ENCODE results near the gene ADGRV1. TPM values are rescaled to one million over a fixed set of nuclear protein-coding genes. Genes with fewer than 3 reads are reported as not detected.
"Not testable (repeated sequence)": the region's sequence is repeated elsewhere in the genome, so short reads cannot be mapped to it uniquely, and the experiment has no call there.

Gene ADGRV1
- total RNA-seq, 2 donors from 2014 or later, result 97.6 to 117 TPM

DNA sequence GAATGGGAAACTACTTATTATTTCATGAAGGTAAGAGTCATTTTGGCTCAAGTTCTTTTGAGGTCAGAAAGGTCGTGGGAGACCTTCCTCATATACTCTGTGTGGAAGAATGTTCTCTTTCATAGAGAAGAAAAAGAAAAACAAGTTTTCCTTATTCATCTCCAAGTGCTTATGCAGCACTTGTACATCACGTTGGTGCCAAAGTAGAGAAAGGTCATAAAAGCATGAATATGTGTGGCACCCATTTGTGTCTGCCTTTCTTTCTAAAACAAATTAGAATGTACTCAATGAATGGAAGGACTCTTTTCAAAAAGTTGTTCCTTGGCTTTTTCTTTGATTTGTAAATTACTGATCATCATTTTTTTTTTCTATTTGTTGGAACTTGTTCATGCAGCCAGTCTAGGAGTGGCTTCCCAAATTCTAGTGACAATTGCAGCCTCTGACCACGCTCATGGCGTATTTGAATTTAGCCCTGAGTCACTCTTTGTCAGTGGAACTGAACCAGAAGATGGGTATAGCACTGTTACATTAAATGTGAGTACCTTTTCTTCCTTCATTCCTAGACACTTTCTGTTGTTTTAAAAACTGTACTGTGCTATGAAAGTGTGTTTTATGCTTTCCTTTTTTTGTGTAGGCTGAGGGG lies 122.4 kb downstream of the ADGRV1 start:
- TF ChIP-seq, protein P1, sequence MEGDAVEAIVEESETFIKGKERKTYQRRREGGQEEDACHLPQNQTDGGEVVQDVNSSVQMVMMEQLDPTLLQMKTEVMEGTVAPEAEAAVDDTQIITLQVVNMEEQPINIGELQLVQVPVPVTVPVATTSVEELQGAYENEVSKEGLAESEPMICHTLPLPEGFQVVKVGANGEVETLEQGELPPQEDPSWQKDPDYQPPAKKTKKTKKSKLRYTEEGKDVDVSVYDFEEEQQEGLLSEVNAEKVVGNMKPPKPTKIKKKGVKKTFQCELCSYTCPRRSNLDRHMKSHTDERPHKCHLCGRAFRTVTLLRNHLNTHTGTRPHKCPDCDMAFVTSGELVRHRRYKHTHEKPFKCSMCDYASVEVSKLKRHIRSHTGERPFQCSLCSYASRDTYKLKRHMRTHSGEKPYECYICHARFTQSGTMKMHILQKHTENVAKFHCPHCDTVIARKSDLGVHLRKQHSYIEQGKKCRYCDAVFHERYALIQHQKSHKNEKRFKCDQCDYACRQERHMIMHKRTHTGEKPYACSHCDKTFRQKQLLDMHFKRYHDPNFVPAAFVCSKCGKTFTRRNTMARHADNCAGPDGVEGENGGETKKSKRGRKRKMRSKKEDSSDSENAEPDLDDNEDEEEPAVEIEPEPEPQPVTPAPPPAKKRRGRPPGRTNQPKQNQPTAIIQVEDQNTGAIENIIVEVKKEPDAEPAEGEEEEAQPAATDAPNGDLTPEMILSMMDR (conservative IDR thresholded peaks at IDR 0.05), result no peak
- Mint-ChIP-seq H3K4me1 (no peaks in the 10 kb centered on the region), H3K4me3 (no peak overlapping the region), H3K27ac (no peak overlapping the region), H3K27me3 (ENCODE audit: insufficient read depth) (no peaks in the 10 kb centered on the region), H3K36me3 (ENCODE audit: low read depth) (peaks cover 46% of the 10 kb centered on the region), H3K9me3 (peaks cover 5% of the 10 kb centered on the region)
- Histone ChIP-seq H3K4me3 (ENCODE audit: low read length) (no peak overlapping the region), H3K36me3 (ENCODE audit: control insufficient read depth, insufficient read depth, low read length) (peaks cover 18% of the 10 kb centered on the region), H3K27me3 (ENCODE audit: control insufficient read depth, insufficient read depth, low read length, poor library complexity, severe bottlenecking) (no peaks in the 10 kb centered on the region), H3K4me1 (ENCODE audit: control insufficient read depth, insufficient read depth, low read length) (no peaks in the 10 kb centered on the region), H3K27ac (ENCODE audit: low read depth, low read length) (peak overlapping the region; percentile 10), H3K9me3 (ENCODE audit: control insufficient read depth, low read length) (no peaks in the 10 kb centered on the region), H3K9ac (ENCODE audit: extremely low read depth, low read length, poor library complexity, severe bottlenecking) (no peak overlapping the region)
- DNase-seq, result no peak
- 91 to 94% methylated on average over 3 to 4 of the region's 4 CpGs for whole genome bisulfite sequencing, 2 experiments (ENCODE audit: insufficient coverage in 1 of 2, insufficient read length in 1 of 2)

DNA sequence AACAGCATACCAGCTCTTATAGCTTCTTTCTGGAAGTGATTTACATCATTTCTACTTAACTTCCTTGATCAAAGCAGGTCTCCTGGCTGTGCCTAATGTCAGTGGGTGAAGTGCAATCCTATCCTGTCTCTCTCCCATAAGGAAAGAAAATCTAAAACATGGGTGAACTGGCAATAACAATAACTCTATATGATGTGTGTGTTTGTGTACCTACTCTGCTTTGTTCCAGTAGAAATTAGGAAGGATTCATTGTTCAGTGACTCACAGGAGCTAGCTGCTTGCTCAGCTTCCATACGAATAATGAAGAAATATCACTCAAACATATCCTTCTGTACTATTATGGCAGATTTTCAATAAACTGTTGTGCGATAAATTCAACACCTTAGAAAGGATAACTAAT lies 123.7 kb downstream of the ADGRV1 start:
- Mint-ChIP-seq H3K27ac (no peak overlapping the region), H3K36me3 (ENCODE audit: low read depth) (peaks cover 51% of the 10 kb centered on the region), H3K4me1 (no peaks in the 10 kb centered on the region), H3K27me3 (ENCODE audit: insufficient read depth) (no peaks in the 10 kb centered on the region), H3K4me3 (no peak overlapping the region), H3K9me3 (peaks cover 8% of the 10 kb centered on the region)
- H3K27me3 ChIP-seq (ENCODE audit: control insufficient read depth, insufficient read depth, low read length, poor library complexity, severe bottlenecking), result no peaks in the 10 kb centered on the region
- H3K4me1 ChIP-seq (ENCODE audit: control insufficient read depth, insufficient read depth, low read length), result no peaks in the 10 kb centered on the region
- TF ChIP-seq, protein P1 (conservative IDR thresholded peaks at IDR 0.05), result no peak
- no peak overlapping the region for H3K27ac ChIP-seq (ENCODE audit: low read depth, low read length)
- no peaks in the 10 kb centered on the region for H3K9me3 ChIP-seq (ENCODE audit: control insufficient read depth, low read length)
- no peak overlapping the region for H3K4me3 ChIP-seq (ENCODE audit: low read length)
- no peak overlapping the region for H3K9ac ChIP-seq (ENCODE audit: extremely low read depth, low read length, poor library complexity, severe bottlenecking)
- WGBS, 2 experiments (ENCODE audit: insufficient coverage in 1 of 2, insufficient read length in 1 of 2), result 94% methylated on average over 2 of the region's 2 CpGs; no CpG with 5 or more reads in 1 of the 2 experiments
- H3K36me3 ChIP-seq (ENCODE audit: control insufficient read depth, insufficient read depth, low read length), result peaks cover 18% of the 10 kb centered on the region
- DNase-seq, result no peak

DNA sequence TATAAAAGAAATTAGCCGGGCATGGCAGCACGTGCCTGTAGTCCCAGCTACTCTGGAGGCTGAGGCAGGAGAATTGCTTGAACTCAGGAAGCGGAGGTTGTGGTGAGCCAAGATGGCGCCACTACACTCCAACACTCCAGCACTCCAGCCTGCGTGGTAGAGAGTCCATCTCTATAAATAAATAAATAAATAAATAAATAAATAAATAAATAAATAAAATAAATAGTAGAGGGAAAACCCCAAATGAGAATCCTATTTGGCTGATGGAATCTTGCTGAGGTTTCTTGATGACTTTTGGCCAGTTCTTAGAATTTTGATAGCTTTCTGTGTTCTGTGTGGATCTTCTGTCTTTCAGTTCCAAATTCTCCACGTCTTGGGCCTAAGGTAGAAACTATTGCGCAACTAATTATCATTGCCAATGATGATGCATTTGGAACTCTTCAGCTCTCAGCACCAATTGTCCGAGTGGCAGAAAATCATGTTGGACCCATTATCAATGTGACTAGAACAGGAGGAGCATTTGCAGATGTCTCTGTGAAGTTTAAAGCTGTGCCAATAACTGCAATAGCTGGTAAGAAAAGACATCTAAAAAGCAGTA lies 126.9 kb downstream of the ADGRV1 start:
- no peak overlapping the region for H3K27ac Mint-ChIP-seq
- TF ChIP-seq, protein P1 (conservative IDR thresholded peaks at IDR 0.05), result no peak
- H3K4me3 Mint-ChIP-seq, result no peak overlapping the region
- DNase-seq, result no peak
- H3K4me1 ChIP-seq (ENCODE audit: control insufficient read depth, insufficient read depth, low read length), result no peaks in the 10 kb centered on the region
- H3K4me1 Mint-ChIP-seq, result no peaks in the 10 kb centered on the region
- H3K9ac ChIP-seq (ENCODE audit: extremely low read depth, low read length, poor library complexity, severe bottlenecking), result no peak overlapping the region
- no peak overlapping the region for H3K27ac ChIP-seq (ENCODE audit: low read depth, low read length)
- H3K27me3 Mint-ChIP-seq (ENCODE audit: insufficient read depth), result no peaks in the 10 kb centered on the region
- H3K36me3 Mint-ChIP-seq (ENCODE audit: low read depth), result peaks cover 57% of the 10 kb centered on the region
- WGBS, 2 experiments (ENCODE audit: insufficient coverage in 1 of 2, insufficient read length in 1 of 2), result 95 to 97% methylated on average over 3 to 6 of the region's 8 CpGs
- peaks cover 12% of the 10 kb centered on the region for H3K9me3 Mint-ChIP-seq
- H3K36me3 ChIP-seq (ENCODE audit: control insufficient read depth, insufficient read depth, low read length), result peaks cover 21% of the 10 kb centered on the region
- H3K9me3 ChIP-seq (ENCODE audit: control insufficient read depth, low read length), result no peaks in the 10 kb centered on the region
- H3K27me3 ChIP-seq (ENCODE audit: control insufficient read depth, insufficient read depth, low read length, poor library complexity, severe bottlenecking), result no peaks in the 10 kb centered on the region
- H3K4me3 ChIP-seq (ENCODE audit: low read length), result no peak overlapping the region

DNA sequence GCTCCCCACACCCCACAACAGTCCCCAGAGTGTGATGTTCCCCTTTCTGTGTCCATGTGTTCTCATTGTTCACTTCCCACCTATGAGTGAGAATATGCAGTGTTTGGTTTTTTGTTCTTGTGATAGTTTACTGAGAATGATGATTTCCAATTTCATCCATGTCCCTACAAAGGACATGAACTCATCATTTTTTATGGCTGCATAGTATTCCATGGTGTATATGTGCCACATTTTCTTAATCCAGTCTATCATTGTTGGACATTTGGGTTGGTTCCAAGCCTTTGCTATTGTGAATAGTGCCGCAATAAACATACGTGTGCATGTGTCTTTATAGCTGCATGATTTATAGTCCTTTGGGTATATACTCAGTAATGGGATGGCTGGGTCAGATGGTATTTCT lies 127.8 kb downstream of the ADGRV1 start:
- H3K36me3 Mint-ChIP-seq (ENCODE audit: low read depth), result peaks cover 58% of the 10 kb centered on the region

DNA sequence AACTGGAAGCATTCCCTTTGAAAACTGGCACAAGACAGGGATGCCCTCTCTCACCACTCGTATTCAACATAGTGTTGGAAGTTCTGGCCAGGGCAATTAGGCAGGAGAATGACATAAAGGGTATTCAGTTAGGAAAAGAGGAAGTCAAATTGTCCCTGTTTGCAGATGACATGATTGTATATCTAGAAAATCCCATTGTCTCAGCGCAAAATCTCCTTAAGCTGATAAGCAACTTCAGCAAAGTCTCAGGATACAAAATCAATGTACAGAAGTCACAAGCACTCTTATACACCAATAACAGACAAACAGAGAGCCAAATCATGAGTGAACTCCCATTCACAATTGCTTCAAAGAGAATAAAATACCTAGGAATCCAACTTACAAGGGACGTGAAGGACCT lies 128.9 kb downstream of the ADGRV1 start:
- Mint-ChIP-seq H3K9me3 (peaks cover 12% of the 10 kb centered on the region), H3K36me3 (ENCODE audit: low read depth) (peaks cover 53% of the 10 kb centered on the region)
- not testable (repeated sequence) for H3K4me1 ChIP-seq (ENCODE audit: control insufficient read depth, insufficient read depth, low read length); H3K9me3 ChIP-seq (ENCODE audit: control insufficient read depth, low read length); H3K27me3 Mint-ChIP-seq (ENCODE audit: insufficient read depth); H3K4me3 Mint-ChIP-seq; H3K9ac ChIP-seq (ENCODE audit: extremely low read depth, low read length, poor library complexity, severe bottlenecking); H3K4me1 Mint-ChIP-seq; H3K27ac Mint-ChIP-seq; H3K4me3 ChIP-seq (ENCODE audit: low read length); DNase-seq; H3K27ac ChIP-seq (ENCODE audit: low read depth, low read length); H3K27me3 ChIP-seq (ENCODE audit: control insufficient read depth, insufficient read depth, low read length, poor library complexity, severe bottlenecking)
- peaks cover 23% of the 10 kb centered on the region for H3K36me3 ChIP-seq (ENCODE audit: control insufficient read depth, insufficient read depth, low read length)
- WGBS, 2 experiments (ENCODE audit: insufficient coverage in 1 of 2, insufficient read length in 1 of 2), result 100% methylated on average over 1 of the region's 3 CpGs; no CpG with 5 or more reads in 1 of the 2 experiments

More for the DNA sequence above, 127.8 kb downstream of the ADGRV1 start:
- H3K4me1 Mint-ChIP-seq; H3K4me1 ChIP-seq (ENCODE audit: control insufficient read depth, insufficient read depth, low read length); H3K4me3 ChIP-seq (ENCODE audit: low read length); H3K27ac Mint-ChIP-seq; H3K27me3 Mint-ChIP-seq (ENCODE audit: insufficient read depth); H3K9ac ChIP-seq (ENCODE audit: extremely low read depth, low read length, poor library complexity, severe bottlenecking); H3K4me3 Mint-ChIP-seq; H3K27ac ChIP-seq (ENCODE audit: low read depth, low read length); DNase-seq; H3K27me3 ChIP-seq (ENCODE audit: control insufficient read depth, insufficient read depth, low read length, poor library complexity, severe bottlenecking); H3K9me3 ChIP-seq (ENCODE audit: control insufficient read depth, low read length): not testable (repeated sequence)
- WGBS, 2 experiments (ENCODE audit: insufficient coverage in 1 of 2, insufficient read length in 1 of 2), result no CpG with 5 or more reads among the region's 2 CpGs
- peaks cover 12% of the 10 kb centered on the region for H3K9me3 Mint-ChIP-seq
- peaks cover 25% of the 10 kb centered on the region for H3K36me3 ChIP-seq (ENCODE audit: control insufficient read depth, insufficient read depth, low read length)

Data from endodermal cell (in vitro differentiated cells).